ENCODE measurements around the gene PNPLA5. TPM values are rescaled to one million over a fixed set of nuclear protein-coding genes. Genes with fewer than 3 reads are reported as not detected.

Gene PNPLA5
- total and polyA plus RNA-seq, 2 of the 8 experiments (the other 6 are each of a cell fraction or from before 2014, with no cell fraction given) = 3.9 to 6.8 TPM

DNA sequence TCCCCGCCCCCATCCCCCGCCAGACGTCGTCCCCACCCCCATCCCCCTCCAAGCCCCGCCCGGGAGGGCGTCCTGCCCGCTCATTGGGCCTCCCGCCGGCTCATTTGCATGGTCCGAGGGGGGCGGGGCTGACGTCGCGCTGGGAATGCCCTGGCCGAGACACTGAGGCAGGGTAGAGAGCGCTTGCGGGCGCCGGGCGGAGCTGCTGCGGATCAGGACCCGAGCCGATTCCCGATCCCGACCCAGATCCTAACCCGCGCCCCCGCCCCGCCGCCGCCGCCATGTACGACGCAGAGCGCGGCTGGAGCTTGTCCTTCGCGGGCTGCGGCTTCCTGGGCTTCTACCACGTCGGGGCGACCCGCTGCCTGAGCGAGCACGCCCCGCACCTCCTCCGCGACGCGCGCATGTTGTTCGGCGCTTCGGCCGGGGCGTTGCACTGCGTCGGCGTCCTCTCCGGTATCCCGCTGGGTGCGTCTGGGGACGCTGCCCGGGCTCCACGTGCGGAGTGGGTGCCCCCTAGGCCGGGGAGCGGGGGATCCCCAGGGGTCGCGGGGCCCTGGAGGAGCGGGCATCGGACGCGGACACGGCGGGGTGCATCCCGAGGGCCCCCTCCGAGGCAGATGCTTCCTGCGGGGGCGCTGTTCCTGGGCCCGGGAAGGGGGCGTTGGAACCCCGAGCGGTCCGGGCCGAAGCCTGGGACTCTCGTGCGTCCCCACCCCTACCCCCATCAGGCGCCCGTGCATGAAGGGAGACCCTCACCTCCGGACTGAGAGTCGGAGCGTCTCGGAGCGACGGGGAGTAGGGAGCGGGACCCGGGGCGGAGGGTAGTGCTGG lies 32.0 kb upstream of the PNPLA5 start, which contains the start of gene PNPLA3 (continued):
- TF ChIP-seq, protein P1, sequence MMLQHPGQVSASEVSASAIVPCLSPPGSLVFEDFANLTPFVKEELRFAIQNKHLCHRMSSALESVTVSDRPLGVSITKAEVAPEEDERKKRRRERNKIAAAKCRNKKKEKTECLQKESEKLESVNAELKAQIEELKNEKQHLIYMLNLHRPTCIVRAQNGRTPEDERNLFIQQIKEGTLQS (IDR thresholded peaks at IDR 0.05; ENCODE audit: insufficient read depth, low read depth, low read length) = no peak
- TF ChIP-seq CBX5 (IDR thresholded peaks at IDR 0.05; ENCODE audit: low read depth, low read length) (no peak), GTF2F1 (IDR thresholded peaks at IDR 0.05; ENCODE audit: borderline replicate concordance, low read depth, low read length) (no peak), EP300 (IDR thresholded peaks at IDR 0.05; ENCODE audit: borderline replicate concordance in 1 of 2, low read depth in 2 of 2, low read length in 2 of 2) (no peak), CHD2 (IDR thresholded peaks at IDR 0.05; ENCODE audit: low read length) (no peak), RBBP5 (IDR thresholded peaks at IDR 0.05; ENCODE audit: borderline replicate concordance, low read depth, low read length) (peak; percentile 76; the same call in 1 of the 2 replicates), CHD1 (IDR thresholded peaks at IDR 0.05; ENCODE audit: low read depth, low read length) (no peak), JUND (IDR thresholded peaks at IDR 0.05; ENCODE audit: low read length) (no peak), CBX8 (IDR thresholded peaks at IDR 0.05; ENCODE audit: borderline replicate concordance, low read depth, low read length) (no peak), TAF1 (IDR thresholded peaks at IDR 0.05; ENCODE audit: low read depth, low read length) (peak; percentile 83), SAP30 (IDR thresholded peaks at IDR 0.05; ENCODE audit: insufficient read depth, insufficient replicate concordance, low read length) (no peak), TAF7 (optimal IDR thresholded peaks at IDR 0.05; ENCODE audit: borderline replicate concordance, low read depth, low read length) (peak; percentile 41)
- TF ChIP-seq, protein P2, sequence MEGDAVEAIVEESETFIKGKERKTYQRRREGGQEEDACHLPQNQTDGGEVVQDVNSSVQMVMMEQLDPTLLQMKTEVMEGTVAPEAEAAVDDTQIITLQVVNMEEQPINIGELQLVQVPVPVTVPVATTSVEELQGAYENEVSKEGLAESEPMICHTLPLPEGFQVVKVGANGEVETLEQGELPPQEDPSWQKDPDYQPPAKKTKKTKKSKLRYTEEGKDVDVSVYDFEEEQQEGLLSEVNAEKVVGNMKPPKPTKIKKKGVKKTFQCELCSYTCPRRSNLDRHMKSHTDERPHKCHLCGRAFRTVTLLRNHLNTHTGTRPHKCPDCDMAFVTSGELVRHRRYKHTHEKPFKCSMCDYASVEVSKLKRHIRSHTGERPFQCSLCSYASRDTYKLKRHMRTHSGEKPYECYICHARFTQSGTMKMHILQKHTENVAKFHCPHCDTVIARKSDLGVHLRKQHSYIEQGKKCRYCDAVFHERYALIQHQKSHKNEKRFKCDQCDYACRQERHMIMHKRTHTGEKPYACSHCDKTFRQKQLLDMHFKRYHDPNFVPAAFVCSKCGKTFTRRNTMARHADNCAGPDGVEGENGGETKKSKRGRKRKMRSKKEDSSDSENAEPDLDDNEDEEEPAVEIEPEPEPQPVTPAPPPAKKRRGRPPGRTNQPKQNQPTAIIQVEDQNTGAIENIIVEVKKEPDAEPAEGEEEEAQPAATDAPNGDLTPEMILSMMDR (IDR thresholded peaks at IDR 0.05; ENCODE audit: control extremely low read depth in 1 of 3, insufficient read depth in 1 of 3, low read depth in 1 of 3, low read length in 3 of 3) = peak in 1 of 3 experiments; percentile 20; a peak in 1 of 4 replicates
